LNCAP (cell line): Measurements from ENCODE around the gene TRIM14.

ENCODE experiments used
- TF ChIP-seq, protein P1 (sequence below): fragments of 450-650 bp; IDR thresholded peaks from 2 replicates; pipeline ENCODE4 v1.5.1; 2017; ENCODE audit warnings: mild to moderate bottlenecking

The TRIM14 gene

DNA sequence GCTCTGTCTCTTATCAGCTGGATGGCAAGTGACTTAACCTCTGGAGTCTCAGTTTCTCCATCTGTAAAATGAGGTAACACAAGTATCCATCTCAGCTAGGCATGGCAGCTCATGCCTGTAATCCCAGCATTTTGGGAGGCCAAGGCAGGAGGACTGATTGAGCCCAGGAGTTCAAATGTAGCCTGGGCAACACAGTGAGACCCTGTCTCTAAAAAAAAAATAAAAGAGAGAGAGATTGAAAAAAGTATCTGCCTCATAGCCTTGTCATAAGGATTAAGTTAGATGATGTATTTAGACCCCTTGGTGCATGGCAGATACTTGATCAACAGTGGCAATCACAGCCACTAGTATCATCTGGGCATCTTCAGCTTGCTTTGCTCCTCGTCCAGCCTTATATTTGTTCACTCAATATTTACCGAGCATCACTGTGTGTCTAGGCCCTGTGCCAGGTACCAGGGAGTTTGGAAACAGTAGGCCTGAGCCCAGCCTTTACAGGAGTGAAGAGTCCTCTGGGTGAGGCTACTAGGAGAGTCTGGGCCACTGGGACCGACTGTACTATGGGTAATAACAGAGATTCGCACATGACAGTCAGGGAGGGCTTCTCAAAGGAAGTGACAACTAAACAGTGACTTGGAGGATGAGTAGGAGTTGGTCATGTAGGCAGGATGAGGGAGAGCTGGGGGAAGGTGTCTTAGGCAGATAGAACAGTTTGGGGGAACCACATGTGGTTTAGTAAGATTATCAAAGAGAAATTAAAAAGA is 39.2 kb upstream of the TRIM14 start:
- TF ChIP-seq, protein P1, sequence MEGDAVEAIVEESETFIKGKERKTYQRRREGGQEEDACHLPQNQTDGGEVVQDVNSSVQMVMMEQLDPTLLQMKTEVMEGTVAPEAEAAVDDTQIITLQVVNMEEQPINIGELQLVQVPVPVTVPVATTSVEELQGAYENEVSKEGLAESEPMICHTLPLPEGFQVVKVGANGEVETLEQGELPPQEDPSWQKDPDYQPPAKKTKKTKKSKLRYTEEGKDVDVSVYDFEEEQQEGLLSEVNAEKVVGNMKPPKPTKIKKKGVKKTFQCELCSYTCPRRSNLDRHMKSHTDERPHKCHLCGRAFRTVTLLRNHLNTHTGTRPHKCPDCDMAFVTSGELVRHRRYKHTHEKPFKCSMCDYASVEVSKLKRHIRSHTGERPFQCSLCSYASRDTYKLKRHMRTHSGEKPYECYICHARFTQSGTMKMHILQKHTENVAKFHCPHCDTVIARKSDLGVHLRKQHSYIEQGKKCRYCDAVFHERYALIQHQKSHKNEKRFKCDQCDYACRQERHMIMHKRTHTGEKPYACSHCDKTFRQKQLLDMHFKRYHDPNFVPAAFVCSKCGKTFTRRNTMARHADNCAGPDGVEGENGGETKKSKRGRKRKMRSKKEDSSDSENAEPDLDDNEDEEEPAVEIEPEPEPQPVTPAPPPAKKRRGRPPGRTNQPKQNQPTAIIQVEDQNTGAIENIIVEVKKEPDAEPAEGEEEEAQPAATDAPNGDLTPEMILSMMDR: no peak

DNA sequence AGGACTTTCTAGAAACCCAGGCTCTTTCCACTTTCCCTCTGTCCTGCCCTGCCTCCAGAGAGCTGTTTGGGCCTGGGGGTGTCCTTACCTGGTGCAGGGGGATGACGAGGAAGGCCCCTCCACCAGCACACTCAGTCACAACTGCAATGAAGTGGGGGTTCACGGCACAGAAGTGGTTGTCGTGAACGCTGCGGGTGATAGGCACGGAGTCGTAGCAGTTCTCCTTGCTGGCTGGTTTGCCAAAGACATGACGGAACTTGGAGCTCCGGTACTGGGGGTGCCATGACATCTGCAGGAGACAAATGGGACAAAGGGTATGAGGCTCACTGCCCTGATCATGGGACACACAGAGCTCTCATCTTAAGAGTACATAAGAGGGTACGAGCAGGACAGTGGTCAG is 38.4 kb upstream of the TRIM14 start:
- TF ChIP-seq, protein P1: no peak

DNA sequence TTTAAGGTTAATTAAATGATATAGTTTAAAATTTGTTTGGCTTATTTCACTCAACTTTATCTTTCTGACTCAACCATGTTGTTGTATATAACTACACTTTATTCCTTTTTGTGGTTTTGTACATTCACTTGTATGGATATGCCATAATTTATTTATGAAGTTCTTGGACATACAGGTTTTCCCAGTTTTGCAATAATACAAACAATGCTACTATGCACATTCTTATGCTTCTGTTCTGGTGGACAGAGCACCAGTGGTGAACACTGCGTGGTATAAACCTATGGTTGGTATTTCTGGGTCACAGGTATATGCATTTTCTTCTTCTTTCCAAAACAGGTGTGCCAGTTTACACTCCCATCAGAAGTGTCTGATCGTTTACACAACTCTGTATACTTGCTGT is 35.7 kb upstream of the TRIM14 start:
- TF ChIP-seq, protein P1: no peak

DNA sequence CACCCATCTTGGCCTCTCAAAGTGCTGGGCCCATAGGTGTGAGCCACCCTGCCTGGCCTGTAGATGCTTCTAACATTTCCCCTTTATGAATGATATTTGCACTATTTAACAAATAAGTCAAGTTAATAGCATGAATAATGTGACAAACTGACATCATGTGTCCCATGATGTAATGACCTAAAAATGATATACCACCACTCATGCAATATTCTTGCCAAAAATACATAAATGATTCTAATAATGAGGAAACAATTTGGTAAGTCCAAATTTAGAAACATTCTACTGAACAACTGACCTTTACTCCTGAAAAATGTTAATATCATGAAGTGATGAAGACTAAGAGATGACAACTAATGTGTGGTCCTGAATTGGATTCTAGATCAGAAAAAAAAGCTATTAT is 33.5 kb upstream of the TRIM14 start:
- TF ChIP-seq, protein P1: no peak

DNA sequence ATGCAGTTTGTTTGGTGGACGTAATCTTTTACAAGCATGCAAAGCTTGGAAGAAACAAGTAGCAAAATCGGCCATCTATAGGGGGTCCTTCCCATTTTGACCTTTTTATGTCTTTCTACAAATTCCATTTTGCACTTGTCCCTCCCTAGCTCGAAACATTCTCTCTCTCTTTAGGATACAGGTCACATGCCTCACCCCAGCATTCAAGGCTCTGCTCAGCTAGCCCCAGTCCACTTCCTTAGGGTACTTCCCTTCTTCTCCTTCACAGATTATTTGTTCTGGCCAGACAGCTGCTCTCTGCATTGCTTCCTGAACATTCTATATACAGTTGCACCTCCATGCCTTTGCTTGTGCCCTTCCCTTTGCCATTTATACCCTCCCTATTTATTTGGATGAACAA is 31.7 kb upstream of the TRIM14 start:
- TF ChIP-seq, protein P1: no peak

DNA sequence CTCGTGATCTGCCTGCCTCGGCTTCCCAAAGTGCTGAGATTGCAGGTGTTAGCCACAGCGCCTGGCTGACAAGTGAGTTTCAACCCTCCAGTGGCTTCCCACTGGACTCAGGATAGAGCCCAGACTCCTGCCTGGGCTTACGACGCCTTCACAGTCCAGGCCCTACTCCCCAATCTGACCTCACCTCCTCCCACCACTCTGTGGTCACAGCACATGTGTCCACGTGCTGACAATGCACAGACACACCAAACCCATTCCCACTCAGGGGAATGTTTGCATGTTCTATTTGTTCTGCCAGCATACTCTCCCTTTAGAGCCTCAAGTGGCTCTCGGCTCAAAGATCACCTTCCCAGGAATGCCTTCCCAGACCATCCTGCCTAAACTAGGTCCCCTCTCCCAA is 31.1 kb upstream of the TRIM14 start:
- TF ChIP-seq, protein P1: no peak

DNA sequence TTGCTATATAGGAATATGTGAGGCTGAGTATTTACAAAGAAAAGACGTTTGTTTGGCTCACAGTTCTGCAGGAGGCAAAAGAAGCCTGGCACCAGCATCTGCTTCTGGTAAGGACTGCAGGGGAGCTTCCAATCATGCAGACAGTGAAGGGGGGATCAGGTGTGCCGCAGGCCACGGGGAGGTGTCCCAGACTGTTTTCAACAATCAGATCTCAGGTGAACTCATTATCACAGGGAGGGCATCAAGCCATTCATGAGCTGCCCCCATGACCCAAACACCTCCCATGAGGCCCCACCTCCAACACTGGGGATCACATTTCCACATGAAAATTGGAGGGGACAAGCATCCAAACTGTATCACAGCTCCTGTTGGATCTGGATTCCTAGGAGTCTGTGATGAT is 30.4 kb upstream of the TRIM14 start:
- TF ChIP-seq, protein P1: no peak

DNA sequence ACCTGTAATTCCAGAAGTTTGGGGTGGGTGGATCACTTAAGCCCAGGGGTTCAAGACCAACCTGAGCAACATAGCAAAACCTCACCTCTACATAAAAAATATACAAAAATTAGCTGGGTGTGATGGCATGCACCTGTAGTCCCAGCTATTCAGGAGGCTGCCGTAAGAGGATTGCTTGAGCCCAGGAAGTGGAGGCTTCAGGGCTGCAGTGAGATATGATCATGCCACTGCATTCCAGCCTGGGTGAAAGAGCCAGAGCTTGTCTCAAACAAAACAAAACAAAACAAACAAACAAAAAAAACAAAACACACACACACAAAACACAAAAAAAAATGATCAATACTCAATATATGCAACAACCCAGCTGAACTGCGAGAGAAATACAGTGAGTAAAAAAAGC is 29.5 kb upstream of the TRIM14 start:
- TF ChIP-seq, protein P1: no peak
